ENCODE results near the gene USP24.

- TF ChIP-seq CTCF (IDR thresholded peaks at IDR 0.05; ENCODE audit: low read depth, low read length, poor library complexity, severe bottlenecking), result no peak
- TF ChIP-seq EZH2phosphoT487 (IDR thresholded peaks at IDR 0.05; ENCODE audit: borderline replicate concordance, low read length), result no peak
Observed at GRCh38 chr1:55170426-55170825, 44.7 kb downstream of the USP24 start.

Measured in DOHH2 (cell line).